GM06990 (cell line): Measurements from ENCODE around the gene SIRT2.

ENCODE experiments used
- DNase-seq: peaks from one replicate; pipeline ENCODE4 v3.0.0-alpha.2; 2011; ENCODE audit not compliant: insufficient read length; ENCODE audit errors: extremely low read depth
- H3K27me3 ChIP-seq: replicated peaks from 2 replicates; pipeline ENCODE4 v1.6.0; 2011; ENCODE audit warnings: low read length; ENCODE audit not compliant: control insufficient read depth, insufficient read depth
- H3K36me3 ChIP-seq: 2 replicates; pipeline ENCODE4 v1.5.1; 2011; ENCODE audit warnings: low read length; ENCODE audit not compliant: control insufficient read depth, insufficient read depth
- H3K4me3 ChIP-seq: replicated peaks from 2 replicates; pipeline ENCODE4 v1.5.1; 2011; ENCODE audit warnings: low read depth, mild to moderate bottlenecking, control low read depth, low read length
- CTCF ChIP-seq: IDR thresholded peaks from 2 replicates; pipeline ENCODE4 v1.5.1; 2011; ENCODE audit warnings: low read length, control low read depth, mild to moderate bottlenecking, inconsistent platforms; ENCODE audit not compliant: insufficient read depth, poor library complexity, severe bottlenecking

SIRT2 gene

GRCh38 chr19:38910488-38910887, 11.1 kb upstream of the SIRT2 start:
- no peaks in the 10 kb centered on the region for H3K27me3 ChIP-seq
- H3K4me3 ChIP-seq = no peak overlapping the region
- peaks cover 10% of the 10 kb centered on the region for H3K36me3 ChIP-seq
- no peak for TF ChIP-seq CTCF
- no peak for DNase-seq

- DNase-seq = no peak
- TF ChIP-seq CTCF = no peak
- Histone ChIP-seq H3K4me3 (no peak overlapping the region), H3K27me3 (no peaks in the 10 kb centered on the region), H3K36me3 (peaks cover 9% of the 10 kb centered on the region)
Observed at GRCh38 chr19:38908911-38909310, 9.5 kb upstream of the SIRT2 start.

GRCh38 chr19:38907670-38908069, 8.3 kb upstream of the SIRT2 start:
- TF ChIP-seq CTCF = no peak
- H3K4me3 ChIP-seq = no peak overlapping the region
- no peak for DNase-seq

GRCh38 chr19:38907227-38907626, 7.8 kb upstream of the SIRT2 start:
- TF ChIP-seq CTCF = no peak
- no peaks in the 10 kb centered on the region for H3K27me3 ChIP-seq
- no peak overlapping the region for H3K4me3 ChIP-seq
- H3K36me3 ChIP-seq = peaks cover 9% of the 10 kb centered on the region
- DNase-seq = no peak

More at GRCh38 chr19:38907670-38908069, 8.3 kb upstream of the SIRT2 start:
- H3K27me3 ChIP-seq = no peaks in the 10 kb centered on the region
- H3K36me3 ChIP-seq = peaks cover 9% of the 10 kb centered on the region

- TF ChIP-seq CTCF = no peak
- Histone ChIP-seq H3K27me3 (no peaks in the 10 kb centered on the region), H3K36me3 (peaks cover 9% of the 10 kb centered on the region), H3K4me3 (no peak overlapping the region)
- no peak for DNase-seq
Observed at GRCh38 chr19:38905620-38906019, 6.2 kb upstream of the SIRT2 start.

GRCh38 chr19:38904581-38905539, 5.4 kb upstream of the SIRT2 start:
- no peak for TF ChIP-seq CTCF
- H3K36me3 ChIP-seq = peaks cover 9% of the 10 kb centered on the region
- no peak for DNase-seq
- no peak overlapping the region for H3K4me3 ChIP-seq
- no peaks in the 10 kb centered on the region for H3K27me3 ChIP-seq
